MM.1S (cell line): Measurements from ENCODE around the gene VMP1.

Experiments
- EZH2 ChIP-seq: fragments of 300-600 bp; sonication (generic); optimal IDR thresholded peaks from 2 replicates; pipeline ENCODE3; 2017; ENCODE audit warnings: low read depth, mild to moderate bottlenecking, antibody characterized with exemption, low read length, mixed read lengths
- TF ChIP-seq, protein P1 (sequence below): fragments of 300-600 bp; sonication (generic); IDR thresholded peaks from 2 replicates; pipeline ENCODE4 v1.5.1; 2016; ENCODE audit warnings: antibody characterized with exemption, low read length, mixed read lengths

DNA sequence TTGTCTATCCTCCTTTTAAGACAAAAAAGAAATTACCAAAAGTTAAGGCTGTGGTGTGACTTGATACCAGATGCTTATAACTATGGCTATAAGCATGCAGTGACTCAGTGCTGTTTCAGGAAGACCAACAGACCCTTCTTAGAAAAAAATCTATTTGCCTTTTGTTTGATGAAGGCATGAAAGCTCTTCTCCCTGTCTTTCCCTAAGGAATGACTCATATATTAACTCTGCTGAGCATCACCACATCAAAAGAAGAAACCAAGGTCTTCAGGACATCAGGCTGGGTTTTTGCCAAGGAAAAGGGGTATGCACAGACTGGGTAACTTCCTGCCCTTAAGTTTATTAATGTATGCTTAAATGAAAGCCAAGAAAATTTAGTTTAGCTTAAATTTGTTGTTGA, 47.1 kb downstream of the VMP1 start:
- TF ChIP-seq, protein P1, sequence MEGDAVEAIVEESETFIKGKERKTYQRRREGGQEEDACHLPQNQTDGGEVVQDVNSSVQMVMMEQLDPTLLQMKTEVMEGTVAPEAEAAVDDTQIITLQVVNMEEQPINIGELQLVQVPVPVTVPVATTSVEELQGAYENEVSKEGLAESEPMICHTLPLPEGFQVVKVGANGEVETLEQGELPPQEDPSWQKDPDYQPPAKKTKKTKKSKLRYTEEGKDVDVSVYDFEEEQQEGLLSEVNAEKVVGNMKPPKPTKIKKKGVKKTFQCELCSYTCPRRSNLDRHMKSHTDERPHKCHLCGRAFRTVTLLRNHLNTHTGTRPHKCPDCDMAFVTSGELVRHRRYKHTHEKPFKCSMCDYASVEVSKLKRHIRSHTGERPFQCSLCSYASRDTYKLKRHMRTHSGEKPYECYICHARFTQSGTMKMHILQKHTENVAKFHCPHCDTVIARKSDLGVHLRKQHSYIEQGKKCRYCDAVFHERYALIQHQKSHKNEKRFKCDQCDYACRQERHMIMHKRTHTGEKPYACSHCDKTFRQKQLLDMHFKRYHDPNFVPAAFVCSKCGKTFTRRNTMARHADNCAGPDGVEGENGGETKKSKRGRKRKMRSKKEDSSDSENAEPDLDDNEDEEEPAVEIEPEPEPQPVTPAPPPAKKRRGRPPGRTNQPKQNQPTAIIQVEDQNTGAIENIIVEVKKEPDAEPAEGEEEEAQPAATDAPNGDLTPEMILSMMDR, result no peak
- no peak for TF ChIP-seq EZH2
